Sigmoid colon (tissue), 7 donors: ENCODE results near the gene EMX2. TPM values are rescaled to one million over a fixed set of nuclear protein-coding genes. Genes with fewer than 3 reads are reported as not detected.
A peak's percentile ranks its signal among the peaks of the same experiment; 100 is the strongest.

ENCODE experiments used
- DNase-seq: peaks from one replicate; pipeline ENCODE4 v3.0.0-alpha.2; 2019
- H3K27ac ChIP-seq, 4 donors: fragments of 200-600 bp; sonication (generic); one replicate each; pipeline ENCODE4 v1.5.1; 2016 to 2019; ENCODE audit warnings: mild to moderate bottlenecking in 1 of 4
- H3K27me3 ChIP-seq, 3 donors: fragments of 200-600 bp; sonication (generic); one replicate each; pipeline ENCODE4 v1.5.1; 2019; ENCODE audit warnings: mild to moderate bottlenecking in 1 of 3
- H3K36me3 ChIP-seq, 4 donors: fragments of 200-600 bp; sonication (generic); one replicate each; pipeline ENCODE4 v1.5.1; 2016 to 2019
- H3K4me1 ChIP-seq, 4 donors: fragments of 200-600 bp; sonication (generic); one replicate each; pipeline ENCODE4 v1.5.1; 2017 to 2019
- H3K4me3 ChIP-seq, 4 donors: fragments of 200-600 bp; sonication (generic); one replicate each; pipeline ENCODE4 v1.5.1; 2017 to 2019; ENCODE audit warnings: mild to moderate bottlenecking in 2 of 4, moderate library complexity in 1 of 4
- H3K9me3 ChIP-seq, 4 donors: fragments of 200-600 bp in 3 of 4; sonication (generic) in 3 of 4; one replicate each; pipeline versions ENCODE4 v1.5.1 to v1.6.1; 2013 to 2019
- EP300 ChIP-seq, 4 donors: sonication (generic); formaldehyde crosslinking; IDR thresholded peaks; one replicate each; pipeline ENCODE4 v1.6.1; 2017; ENCODE audit warnings: antibody characterized with exemption in 4 of 4
- POLR2A ChIP-seq, 2 donors: fragments of 450-650 bp; IDR thresholded peaks; one replicate each; pipeline ENCODE4 v1.6.1; 2016; ENCODE audit warnings: antibody characterized with exemption in 2 of 2, mild to moderate bottlenecking in 2 of 2, moderate library complexity in 2 of 2
- POLR2AphosphoS5 ChIP-seq, 4 donors: sonication (generic); formaldehyde crosslinking; IDR thresholded peaks; one replicate each; pipeline ENCODE4 v1.6.1; 2017; ENCODE audit warnings: antibody characterized with exemption in 4 of 4
- WGBS, 2 donors: extraction: QIAGEN DNeasy Blood & Tissue Kit; methylation state at CpG; one replicate each; pipeline ENCODE4 v1.1.7; 2013; 5-methylcytosine and 5-hydroxymethylcytosine counted together
- intact Hi-C: fragments of 100-400 bp; cut with DNase I; formaldehyde crosslinking; loops from one replicate; pipeline ENCODE4 v1.15.1; 2023
- polyA plus RNA-seq, 3 donors: library from polyadenylated mRNA; stranded (reverse); fragments of 200-250 nt; gene quantifications; one replicate each; pipeline ENCODE4 v1.2.3, GENCODE V29; 2013
- total RNA-seq, 4 donors: library from RNA; depleted of rRNA; stranded (reverse); fragments of >200 nt; gene quantifications; one replicate each; pipeline ENCODE4 v1.1.0, GENCODE V29; 2016
- TF ChIP-seq, protein P1 (sequence below), 4 experiments: fragments of 450-650 bp in 3 of 4; fragments of 200-600 bp in 1 of 4; IDR thresholded peaks; one replicate each; pipeline ENCODE4 v1.5.1; 2016 to 2019; ENCODE audit warnings: antibody characterized with exemption in 4 of 4, mild to moderate bottlenecking in 3 of 4, moderate library complexity in 2 of 4
- donor health status: healthy with polysubstance abuse.
- donor health status: Bipolar disorder and iron deficiency.
- donor health status: healthy.

EMX2 gene
- total and polyA plus RNA-seq, 7 donors, result 0.36 TPM; not detected in 6

DNA sequence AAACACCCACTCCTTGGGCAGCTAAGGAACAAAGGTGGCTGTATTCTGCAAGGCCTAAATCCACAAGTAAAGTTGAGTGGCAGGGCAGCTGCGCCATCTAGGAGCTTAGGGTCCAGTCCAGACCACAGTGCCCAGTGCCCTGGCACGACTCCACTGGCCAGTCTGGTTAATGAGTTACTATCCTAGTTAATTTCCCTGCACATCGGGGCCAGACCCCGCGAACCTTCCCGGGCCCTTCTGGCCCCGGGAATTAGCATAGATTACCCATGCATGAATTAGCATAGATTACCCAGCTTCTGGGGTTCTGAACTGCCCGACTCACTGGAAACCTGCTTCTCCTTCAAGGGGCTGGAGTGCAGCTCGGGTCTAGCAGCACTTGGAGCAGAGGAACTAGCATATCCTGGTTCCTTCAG, 3.2 kb upstream of the EMX2 start:
- no peak overlapping the region for H3K4me3 ChIP-seq
- H3K4me1 ChIP-seq, result peaks cover 3 to 60% (median 50%) of the 10 kb centered on the region in 4 donors
- WGBS, 2 donors, result 14 to 17% methylated on average over 9 of the region's 9 CpGs
- no peaks in the 10 kb centered on the region for H3K9me3 ChIP-seq
- H3K27me3 ChIP-seq, result peaks cover 69 to 100% (median 97%) of the 10 kb centered on the region in 3 donors
- no peak overlapping the region for H3K27ac ChIP-seq
- TF ChIP-seq EP300 (IDR thresholded peaks at IDR 0.05) (no peak), POLR2AphosphoS5 (IDR thresholded peaks at IDR 0.05) (no peak), POLR2A (IDR thresholded peaks at IDR 0.05) (no peak)
- TF ChIP-seq, protein P1, sequence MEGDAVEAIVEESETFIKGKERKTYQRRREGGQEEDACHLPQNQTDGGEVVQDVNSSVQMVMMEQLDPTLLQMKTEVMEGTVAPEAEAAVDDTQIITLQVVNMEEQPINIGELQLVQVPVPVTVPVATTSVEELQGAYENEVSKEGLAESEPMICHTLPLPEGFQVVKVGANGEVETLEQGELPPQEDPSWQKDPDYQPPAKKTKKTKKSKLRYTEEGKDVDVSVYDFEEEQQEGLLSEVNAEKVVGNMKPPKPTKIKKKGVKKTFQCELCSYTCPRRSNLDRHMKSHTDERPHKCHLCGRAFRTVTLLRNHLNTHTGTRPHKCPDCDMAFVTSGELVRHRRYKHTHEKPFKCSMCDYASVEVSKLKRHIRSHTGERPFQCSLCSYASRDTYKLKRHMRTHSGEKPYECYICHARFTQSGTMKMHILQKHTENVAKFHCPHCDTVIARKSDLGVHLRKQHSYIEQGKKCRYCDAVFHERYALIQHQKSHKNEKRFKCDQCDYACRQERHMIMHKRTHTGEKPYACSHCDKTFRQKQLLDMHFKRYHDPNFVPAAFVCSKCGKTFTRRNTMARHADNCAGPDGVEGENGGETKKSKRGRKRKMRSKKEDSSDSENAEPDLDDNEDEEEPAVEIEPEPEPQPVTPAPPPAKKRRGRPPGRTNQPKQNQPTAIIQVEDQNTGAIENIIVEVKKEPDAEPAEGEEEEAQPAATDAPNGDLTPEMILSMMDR (IDR thresholded peaks at IDR 0.05), result no peak
- H3K36me3 ChIP-seq, result no peaks in the 10 kb centered on the region
- intact Hi-C loops, result loop anchor here (5.0 to 10.0 kb wide), 2 partner anchors 97 to 505 kb away; partner anchors contain the start of gene RAB11FIP2
- no peak for DNase-seq

DNA sequence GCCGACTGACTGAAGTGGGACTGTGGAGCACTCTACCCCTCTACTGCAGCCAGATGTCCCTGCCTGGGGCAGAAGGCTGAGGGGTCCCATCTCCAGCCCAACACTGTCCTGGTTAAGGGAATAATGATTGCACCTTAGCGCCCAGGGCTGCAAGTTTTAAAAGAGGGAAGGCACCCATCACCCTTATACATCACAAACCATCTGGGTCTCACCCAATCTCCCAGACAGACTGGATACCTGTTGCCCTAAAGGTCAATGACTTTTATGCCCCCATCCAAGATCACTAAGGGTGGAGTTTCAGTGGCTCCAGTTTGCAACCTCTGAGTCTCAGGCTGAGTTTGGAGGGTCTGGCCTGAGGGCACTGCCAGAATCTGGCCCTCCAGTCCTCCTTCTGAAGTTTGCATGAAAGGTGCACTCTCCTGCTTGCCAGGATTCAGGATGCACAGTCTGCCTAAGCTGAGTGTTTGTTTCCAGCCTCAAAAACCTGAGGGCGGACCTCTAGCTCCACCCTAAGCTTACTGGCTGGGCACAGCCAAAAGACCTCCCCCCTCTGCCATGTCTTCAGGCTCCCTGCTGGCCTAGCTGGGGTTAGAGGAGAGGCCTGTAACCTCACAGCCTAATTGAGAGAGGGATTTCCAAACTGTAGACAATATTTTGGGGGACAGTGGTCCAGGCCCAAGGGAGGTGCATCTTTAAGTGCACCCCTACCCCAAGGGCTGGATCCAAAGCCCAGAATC, 2.5 kb upstream of the EMX2 start:
- Histone ChIP-seq H3K27ac (no peak overlapping the region), H3K36me3 (no peaks in the 10 kb centered on the region), H3K27me3 (peaks cover 69 to 100% (median 97%) of the 10 kb centered on the region in 3 donors), H3K4me1 (peaks cover 3 to 60% (median 50%) of the 10 kb centered on the region in 4 donors), H3K4me3 (no peak overlapping the region), H3K9me3 (no peaks in the 10 kb centered on the region)
- WGBS, 2 donors, result 49 to 63% methylated on average over 3 of the region's 3 CpGs
- no peak for DNase-seq
- intact Hi-C loops, result loop anchor here (5.0 to 10.0 kb wide), 2 partner anchors 98 to 505 kb away; partner anchors contain the start of gene RAB11FIP2
- TF ChIP-seq, protein P1 (IDR thresholded peaks at IDR 0.05), result no peak

DNA sequence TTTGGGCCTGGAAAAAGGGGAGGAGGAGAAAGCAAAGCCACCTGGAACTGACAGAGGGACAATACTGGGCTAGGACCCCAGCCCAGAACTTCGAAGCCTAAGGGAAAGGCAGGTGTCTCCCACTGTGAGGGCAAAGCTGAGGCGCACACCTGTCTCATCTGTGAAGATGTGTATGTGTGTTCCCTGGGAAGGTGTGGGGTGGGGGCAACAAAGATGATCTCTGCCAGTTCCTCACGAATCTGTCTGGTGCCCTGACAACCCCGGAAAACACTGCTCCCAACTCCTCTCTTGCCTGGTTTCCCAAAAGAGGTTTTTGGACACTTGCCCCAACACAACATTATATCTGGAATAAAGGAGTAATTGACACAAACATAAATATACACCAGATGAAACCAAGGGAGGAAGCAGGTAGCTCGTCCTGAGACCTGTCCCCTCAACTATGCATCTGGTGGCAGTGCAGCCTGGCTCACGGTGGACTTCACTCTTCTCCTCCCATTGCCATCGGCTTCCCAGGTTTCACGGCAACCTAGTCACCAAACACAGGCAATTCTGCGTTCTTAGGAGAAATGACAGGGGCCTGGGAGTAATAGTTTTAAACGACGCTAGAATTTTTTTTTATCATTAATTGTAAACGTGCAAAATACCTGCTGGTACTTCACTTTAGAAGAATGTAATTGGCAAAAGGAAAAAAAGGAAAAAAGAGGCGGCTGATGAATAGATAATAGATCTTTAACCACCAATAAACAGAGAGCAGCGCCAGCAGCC, 1.7 kb upstream of the EMX2 start:
- Histone ChIP-seq H3K27ac (no peak overlapping the region), H3K9me3 (no peaks in the 10 kb centered on the region), H3K27me3 (peaks cover 69 to 100% (median 97%) of the 10 kb centered on the region in 3 donors), H3K4me3 (no peak overlapping the region), H3K4me1 (peaks cover 3 to 59% (median 50%) of the 10 kb centered on the region in 4 donors), H3K36me3 (no peaks in the 10 kb centered on the region)
- intact Hi-C loops, result no loop called here
- 17 to 21% methylated on average over 14 of the region's 14 CpGs for WGBS, 2 donors
- DNase-seq, result no peak
- TF ChIP-seq, protein P1 (IDR thresholded peaks at IDR 0.05), result no peak
- TF ChIP-seq POLR2A (IDR thresholded peaks at IDR 0.05) (no peak), POLR2AphosphoS5 (IDR thresholded peaks at IDR 0.05) (no peak), EP300 (IDR thresholded peaks at IDR 0.05) (no peak)

DNA sequence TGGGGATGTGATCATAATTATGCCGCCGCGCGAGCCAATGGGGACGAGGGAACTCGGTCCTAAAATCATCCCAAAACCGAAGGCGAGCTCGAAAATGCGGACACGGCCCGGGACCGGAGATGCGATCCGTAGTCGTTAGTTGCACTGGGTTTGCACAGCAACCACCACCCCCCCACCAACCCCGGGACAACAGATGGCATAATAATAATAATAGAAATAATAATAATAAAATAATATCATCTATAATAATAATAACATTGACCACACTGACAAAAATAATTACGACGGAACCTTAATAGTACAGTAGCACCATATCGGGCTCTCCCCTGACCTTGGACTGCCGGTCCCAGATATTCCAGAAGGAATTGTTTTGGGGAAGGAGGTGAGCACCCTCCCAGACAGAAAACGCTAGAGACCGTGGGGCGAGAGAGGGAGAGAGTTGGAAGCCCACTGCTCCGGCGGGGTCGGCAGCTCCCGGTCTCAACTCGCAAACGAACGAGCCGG, 1.1 kb upstream of the EMX2 start:
- H3K4me1 ChIP-seq, result peaks cover 3 to 57% (median 50%) of the 10 kb centered on the region in 4 donors
- H3K9me3 ChIP-seq, result no peaks in the 10 kb centered on the region
- H3K36me3 ChIP-seq, result no peaks in the 10 kb centered on the region
- TF ChIP-seq, protein P1 (IDR thresholded peaks at IDR 0.05), result no peak
- TF ChIP-seq POLR2A (IDR thresholded peaks at IDR 0.05) (no peak), POLR2AphosphoS5 (IDR thresholded peaks at IDR 0.05) (no peak), EP300 (IDR thresholded peaks at IDR 0.05) (no peak)
- 7 to 13% methylated on average over 32 of the region's 32 CpGs for WGBS, 2 donors
- H3K27ac ChIP-seq, result peak overlapping the region in 1 of 4 donors; percentile 38
- no peak for DNase-seq
- intact Hi-C loops, result no loop called here
- H3K4me3 ChIP-seq, result no peak overlapping the region
- H3K27me3 ChIP-seq, result peaks cover 70 to 100% (median 97%) of the 10 kb centered on the region in 3 donors
